AG10803 (cell line): ENCODE data around the gene PPP2R3C.
"Not testable (repeated sequence)": the region's sequence is repeated elsewhere in the genome, so short reads cannot be mapped to it uniquely, and the experiment has no call there.

Source experiments
- DNase-seq: peaks from one replicate; pipeline ENCODE4 v3.0.0; 2010; ENCODE audit warnings: low read depth
- H3K4me3 ChIP-seq: 2 replicates; pipeline ENCODE4 v1.5.1; 2011; ENCODE audit warnings: mild to moderate bottlenecking, low read length, control low read depth
- CTCF ChIP-seq: conservative IDR thresholded peaks from 2 replicates; pipeline ENCODE4 v1.5.1; 2011; ENCODE audit warnings: mild to moderate bottlenecking, low read length, control low read depth, inconsistent platforms

The PPP2R3C gene

GRCh38 chr14:35083530-35084150 is 38.1 kb downstream of the PPP2R3C start:
- DNase-seq = no peak
- TF ChIP-seq CTCF = no peak
- H3K4me3 ChIP-seq = no peak overlapping the region

- H3K4me3 ChIP-seq = no peak overlapping the region
- DNase-seq = no peak
- TF ChIP-seq CTCF = no peak
Measured at GRCh38 chr14:35079742-35080141, 42.0 kb downstream of the PPP2R3C start.

- no peak for TF ChIP-seq CTCF
- H3K4me3 ChIP-seq = no peak overlapping the region
- no peak for DNase-seq
Measured at GRCh38 chr14:35078082-35078481, 43.7 kb downstream of the PPP2R3C start.

- no peak for DNase-seq
Measured at GRCh38 chr14:35073486-35073885, 48.3 kb downstream of the PPP2R3C start.

GRCh38 chr14:35072226-35072625 is 49.6 kb downstream of the PPP2R3C start:
- TF ChIP-seq CTCF = no peak
- no peak for DNase-seq
- no peak overlapping the region for H3K4me3 ChIP-seq

More at GRCh38 chr14:35073486-35073885, 48.3 kb downstream of the PPP2R3C start:
- TF ChIP-seq CTCF = no peak
- no peak overlapping the region for H3K4me3 ChIP-seq

GRCh38 chr14:35068238-35069012 is 53.4 kb downstream of the PPP2R3C start:
- peak; percentile 23 for DNase-seq
- no peak for TF ChIP-seq CTCF
- no peak overlapping the region for H3K4me3 ChIP-seq

GRCh38 chr14:35065731-35066130 is 56.1 kb downstream of the PPP2R3C start:
- H3K4me3 ChIP-seq, DNase-seq: not testable (repeated sequence)

GRCh38 chr14:35061113-35061791 is 60.5 kb downstream of the PPP2R3C start:
- DNase-seq, H3K4me3 ChIP-seq: not testable (repeated sequence)
